GM18519 (cell line): ENCODE measurements around the gene WWOX.

Source experiments
- ATAC-seq: cut with Tn5 transposase; IDR thresholded peaks from one replicate; pipeline ENCODE4 v1.9.1; 2021; ENCODE audit warnings: mild to moderate bottlenecking, moderate library complexity; ENCODE audit not compliant: unreplicated experiment, low FRiP score

WWOX gene

GRCh38 chr16:78538919-78539318, 439.5 kb downstream of the WWOX start:
- ATAC-seq: no peak

- ATAC-seq: no peak
These were observed 443.0 kb downstream of the WWOX start for GRCh38 chr16:78542419-78542818.

GRCh38 chr16:78543023-78543422, 443.6 kb downstream of the WWOX start:
- no peak for ATAC-seq

- ATAC-seq: no peak
These were observed 449.9 kb downstream of the WWOX start for GRCh38 chr16:78549366-78549765.

- ATAC-seq: no peak
These were observed 452.1 kb downstream of the WWOX start for GRCh38 chr16:78551487-78552085.

- no peak for ATAC-seq
These were observed 452.7 kb downstream of the WWOX start for GRCh38 chr16:78552106-78552675.

- no peak for ATAC-seq
These were observed 453.3 kb downstream of the WWOX start for GRCh38 chr16:78552716-78553115.

GRCh38 chr16:78553268-78554039, 454.0 kb downstream of the WWOX start:
- ATAC-seq: no peak

GRCh38 chr16:78556421-78556820, 457.0 kb downstream of the WWOX start:
- ATAC-seq: no peak

- no peak for ATAC-seq
These were observed 461.5 kb downstream of the WWOX start for GRCh38 chr16:78560997-78561396.

GRCh38 chr16:78562111-78562510, 462.7 kb downstream of the WWOX start:
- ATAC-seq: no peak

GRCh38 chr16:78562650-78563049, 463.2 kb downstream of the WWOX start:
- no peak for ATAC-seq

- no peak for ATAC-seq
These were observed 464.5 kb downstream of the WWOX start for GRCh38 chr16:78563905-78564304.

- ATAC-seq: no peak
These were observed 467.1 kb downstream of the WWOX start for GRCh38 chr16:78566397-78567073.

GRCh38 chr16:78570399-78571141, 471.1 kb downstream of the WWOX start:
- ATAC-seq: no peak

GRCh38 chr16:78571434-78571833, 472.0 kb downstream of the WWOX start:
- no peak for ATAC-seq

- no peak for ATAC-seq
These were observed 472.5 kb downstream of the WWOX start for GRCh38 chr16:78571898-78572358.

- no peak for ATAC-seq
These were observed 475.1 kb downstream of the WWOX start for GRCh38 chr16:78574571-78574970.

- no peak for ATAC-seq
These were observed 477.5 kb downstream of the WWOX start for GRCh38 chr16:78576941-78577340.

- no peak for ATAC-seq
These were observed 478.2 kb downstream of the WWOX start for GRCh38 chr16:78577630-78578029.

- ATAC-seq: no peak
These were observed 479.6 kb downstream of the WWOX start for GRCh38 chr16:78579020-78579419.
